Gastroesophageal sphincter (tissue), 3 donors: ENCODE results near the gene ALOX15B.

Experiments
- POLR2AphosphoS5 ChIP-seq: sonication (generic); formaldehyde crosslinking; IDR thresholded peaks from one replicate; pipeline ENCODE4 v1.6.1; 2017; ENCODE audit warnings: antibody characterized with exemption
- TF ChIP-seq, protein P1 (sequence below), 4 experiments: fragments of 200-600 bp in 2 of 4; fragments of 450-650 bp in 2 of 4; sonication (generic) in 1 of 4; IDR thresholded peaks; one replicate each; pipeline ENCODE4 v1.5.1; 2017 to 2019; ENCODE audit warnings: antibody characterized with exemption in 4 of 4, mild to moderate bottlenecking in 2 of 4, moderate library complexity in 2 of 4

DNA sequence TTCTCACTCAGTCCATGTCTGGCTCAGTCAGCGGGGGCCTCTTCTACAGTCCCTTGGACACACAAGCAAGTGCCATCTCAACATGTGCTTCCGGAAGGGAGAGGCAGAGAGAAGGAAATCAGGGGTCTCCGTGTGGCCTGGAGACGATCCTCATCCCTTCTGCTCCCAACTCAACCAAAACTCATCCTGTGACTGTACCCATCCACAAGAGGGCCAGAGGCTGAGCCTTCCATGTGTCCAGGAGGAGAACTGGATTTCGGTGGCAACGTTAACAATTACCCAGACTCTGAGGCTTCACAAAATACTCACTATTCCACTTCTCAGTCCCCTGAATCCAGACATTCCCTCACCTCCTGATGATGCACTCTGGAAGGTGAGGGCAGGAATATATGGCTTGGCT lies 56.5 kb downstream of the ALOX15B start:
- TF ChIP-seq, protein P1, sequence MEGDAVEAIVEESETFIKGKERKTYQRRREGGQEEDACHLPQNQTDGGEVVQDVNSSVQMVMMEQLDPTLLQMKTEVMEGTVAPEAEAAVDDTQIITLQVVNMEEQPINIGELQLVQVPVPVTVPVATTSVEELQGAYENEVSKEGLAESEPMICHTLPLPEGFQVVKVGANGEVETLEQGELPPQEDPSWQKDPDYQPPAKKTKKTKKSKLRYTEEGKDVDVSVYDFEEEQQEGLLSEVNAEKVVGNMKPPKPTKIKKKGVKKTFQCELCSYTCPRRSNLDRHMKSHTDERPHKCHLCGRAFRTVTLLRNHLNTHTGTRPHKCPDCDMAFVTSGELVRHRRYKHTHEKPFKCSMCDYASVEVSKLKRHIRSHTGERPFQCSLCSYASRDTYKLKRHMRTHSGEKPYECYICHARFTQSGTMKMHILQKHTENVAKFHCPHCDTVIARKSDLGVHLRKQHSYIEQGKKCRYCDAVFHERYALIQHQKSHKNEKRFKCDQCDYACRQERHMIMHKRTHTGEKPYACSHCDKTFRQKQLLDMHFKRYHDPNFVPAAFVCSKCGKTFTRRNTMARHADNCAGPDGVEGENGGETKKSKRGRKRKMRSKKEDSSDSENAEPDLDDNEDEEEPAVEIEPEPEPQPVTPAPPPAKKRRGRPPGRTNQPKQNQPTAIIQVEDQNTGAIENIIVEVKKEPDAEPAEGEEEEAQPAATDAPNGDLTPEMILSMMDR (IDR thresholded peaks at IDR 0.05), result no peak
- no peak for TF ChIP-seq POLR2AphosphoS5
